Liver (tissue), 9 donors: ENCODE data around the gene DOCK6. TPM values are rescaled to one million over a fixed set of nuclear protein-coding genes. Genes with fewer than 3 reads are reported as not detected.

ENCODE experiments used
- DNase-seq: peaks from one replicate; pipeline ENCODE4 v3.0.0-alpha.2; 2017; ENCODE audit warnings: low spot score
- H3K27ac ChIP-seq, 2 donors: one replicate each; pipeline ENCODE4 v1.7.0; 2013; ENCODE audit warnings: inconsistent platforms in 2 of 2, low read length in 2 of 2, control low read depth in 1 of 2, low read depth in 1 of 2, mild to moderate bottlenecking in 1 of 2
- H3K27me3 ChIP-seq, 4 donors: one replicate each; pipeline versions ENCODE4 v1.6.1 to v1.7.0; 2013; ENCODE audit warnings: low read length in 3 of 4, inconsistent platforms in 1 of 4, mild to moderate bottlenecking in 1 of 4, moderate library complexity in 1 of 4; ENCODE audit not compliant: control insufficient read depth in 4 of 4, insufficient read depth in 4 of 4
- H3K36me3 ChIP-seq, 4 donors: one replicate each; pipeline versions ENCODE4 v1.6.1 to v1.7.0; 2013; ENCODE audit warnings: low read length in 3 of 4, mild to moderate bottlenecking in 3 of 4, low read depth in 1 of 4, moderate library complexity in 1 of 4; ENCODE audit not compliant: control insufficient read depth in 4 of 4, insufficient read depth in 3 of 4
- H3K4me1 ChIP-seq, 4 donors: one replicate each; pipeline versions ENCODE4 v1.6.1 to v1.7.0; 2013; ENCODE audit warnings: low read length in 3 of 4, mild to moderate bottlenecking in 3 of 4, moderate library complexity in 1 of 4; ENCODE audit not compliant: control insufficient read depth in 4 of 4, insufficient read depth in 4 of 4
- H3K4me3 ChIP-seq, 3 donors: one replicate each; pipeline versions ENCODE4 v1.6.1 to v1.7.0; 2013; ENCODE audit warnings: low read length in 3 of 3, control low read depth in 1 of 3, low read depth in 1 of 3, mild to moderate bottlenecking in 1 of 3
- H3K9ac ChIP-seq, 2 donors: one replicate each; pipeline ENCODE4 v1.7.0; 2013; ENCODE audit warnings: low read length in 2 of 2, mild to moderate bottlenecking in 2 of 2, moderate library complexity in 2 of 2, control low read depth in 1 of 2, low read depth in 1 of 2
- H3K9me3 ChIP-seq, 4 donors: one replicate each; pipeline versions ENCODE4 v1.6.1 to v1.7.0; 2013; ENCODE audit warnings: low read length in 3 of 4; ENCODE audit not compliant: control insufficient read depth in 4 of 4
- ATF3 ChIP-seq: IDR thresholded peaks from 2 replicates; pipeline ENCODE4 v1.6.1; 2016; ENCODE audit warnings: antibody characterized with exemption
- CTCF ChIP-seq: fragments of 150-350 bp; IDR thresholded peaks from 2 replicates; pipeline ENCODE4 v1.5.1; 2017; ENCODE audit warnings: improper control_type of control experiment, low read depth, low read length; ENCODE audit not compliant: missing input control
- EGR1 ChIP-seq, 2 donors: IDR thresholded peaks; 2 replicates each; pipeline ENCODE4 v1.6.1; 2016 to 2018; ENCODE audit warnings: antibody characterized with exemption in 2 of 2, low read depth in 2 of 2
- FOXA1 ChIP-seq: IDR thresholded peaks from 2 replicates; pipeline ENCODE4 v1.6.1; 2016; ENCODE audit warnings: antibody characterized with exemption
- FOXA2 ChIP-seq: IDR thresholded peaks from 2 replicates; pipeline ENCODE4 v1.6.1; 2016; ENCODE audit warnings: antibody characterized with exemption
- GABPA ChIP-seq, 2 donors: IDR thresholded peaks in 1 of 2; conservative IDR thresholded peaks in 1 of 2; 2 replicates each; pipeline ENCODE4 v1.6.1; 2016; ENCODE audit warnings: antibody characterized with exemption in 2 of 2, mild to moderate bottlenecking in 1 of 2, moderate library complexity in 1 of 2
- HNF4A ChIP-seq, 2 donors: conservative IDR thresholded peaks; 2 replicates each; pipeline ENCODE4 v1.6.1; 2016; ENCODE audit warnings: antibody characterized with exemption in 2 of 2, mild to moderate bottlenecking in 2 of 2
- HNF4G ChIP-seq: IDR thresholded peaks from 2 replicates; pipeline ENCODE4 v1.6.1; 2016; ENCODE audit warnings: antibody characterized with exemption
- JUND ChIP-seq, 2 donors: IDR thresholded peaks; 2 replicates each; pipeline ENCODE4 v1.6.1; 2016; ENCODE audit warnings: antibody characterized with exemption in 2 of 2
- MAX ChIP-seq: IDR thresholded peaks from 2 replicates; pipeline ENCODE4 v1.6.1; 2016; ENCODE audit warnings: antibody characterized with exemption
- NR2F2 ChIP-seq: IDR thresholded peaks from 2 replicates; pipeline ENCODE4 v1.6.1; 2016; ENCODE audit warnings: antibody characterized with exemption
- RAD21 ChIP-seq, 2 donors: IDR thresholded peaks; 2 replicates each; pipeline ENCODE4 v1.6.1; 2016; ENCODE audit warnings: antibody characterized with exemption in 2 of 2, mild to moderate bottlenecking in 2 of 2
- REST ChIP-seq: IDR thresholded peaks from 2 replicates; pipeline ENCODE4 v1.6.1; 2016; ENCODE audit warnings: antibody characterized with exemption, mild to moderate bottlenecking
- RXRA ChIP-seq, 2 donors: IDR thresholded peaks; 2 replicates each; pipeline ENCODE4 v1.6.1; 2017 to 2018; ENCODE audit warnings: antibody characterized with exemption in 2 of 2, mild to moderate bottlenecking in 1 of 2
- SP1 ChIP-seq: IDR thresholded peaks from 2 replicates; pipeline ENCODE4 v1.6.1; 2018; ENCODE audit warnings: antibody characterized with exemption, mild to moderate bottlenecking
- TAF1 ChIP-seq: conservative IDR thresholded peaks from 2 replicates; pipeline ENCODE4 v1.6.1; 2016; ENCODE audit warnings: antibody characterized with exemption, mild to moderate bottlenecking
- YY1 ChIP-seq: IDR thresholded peaks from 2 replicates; pipeline ENCODE4 v1.6.1; 2016; ENCODE audit warnings: antibody characterized with exemption, mild to moderate bottlenecking
- ZBTB33 ChIP-seq: IDR thresholded peaks from 2 replicates; pipeline ENCODE4 v1.6.1; 2016; ENCODE audit warnings: antibody characterized with exemption
- WGBS: extraction: QIAGEN DNeasy Blood & Tissue Kit; methylation state at CpG from one replicate; pipeline ENCODE4 v1.1.7; 2013; 5-methylcytosine and 5-hydroxymethylcytosine counted together
- polyA plus RNA-seq, 2 donors: library from polyadenylated mRNA; stranded (reverse) in 1 of 2; unstranded in 1 of 2; fragments of 200-250 nt in 1 of 2; fragments of >200 nt in 1 of 2; fragmentation: Nextera tagmentation in 1 of 2; extraction: Ambion mirVana in 1 of 2; gene quantifications; one replicate each; pipeline versions ENCODE4 v1.2.1 to v1.2.3, GENCODE V29; 2013 to 2015
- total RNA-seq, 2 donors: library from RNA; depleted of rRNA; stranded (reverse); fragments of >200 nt; gene quantifications; one replicate each; pipeline ENCODE4 v1.2.3, GENCODE V29; 2014
- donor health status: healthy.
- donor health status: healthy.
- donor health status: healthy.
- donor health status: healthy.
- donor health status: healthy.

DOCK6 gene
- total and polyA plus RNA-seq, 4 donors, result 4.9 to 15.8 (median 13.7) TPM

GRCh38 chr19:11239377-11240000 is 22.8 kb downstream of the DOCK6 start, which contains the start of gene ANGPTL8:
ANGPTL8 (plus strand) TSS chr19:11239619; CDS start chr19:11239638, 19 bp downstream.
- H3K9ac ChIP-seq, result peak within 1 kb of the TSS; percentile 67 to 85
- H3K4me3 ChIP-seq, result peak within 1 kb of the TSS; percentile 63 to 85 (median 70)
- H3K27me3 ChIP-seq, result no peaks in the 10 kb centered on the region
- peak; percentile 74 for DNase-seq
- H3K27ac ChIP-seq, result peak within 1 kb of the TSS; percentile 90 to 97
- H3K4me1 ChIP-seq, result peaks cover 12 to 66% (median 46%) of the 10 kb centered on the region in 4 donors
- TF ChIP-seq SP1 (peak; percentile 88), EGR1 (IDR thresholded peaks at IDR 0.05; ENCODE audit: low read depth in 2 of 2) (peak in 1 of 2 donors; percentile 46), JUND (IDR thresholded peaks at IDR 0.05) (peak; percentile 40 to 76), RAD21 (IDR thresholded peaks at IDR 0.05) (peak in 1 of 2 donors; percentile 3), ATF3 (peak; percentile 94), TAF1 (peak; percentile 94), ZBTB33 (peak; percentile 92), NR2F2 (peak; percentile 80), REST (peak; percentile 85), GABPA (IDR thresholded peaks at IDR 0.05 in 1 of 2, conservative IDR thresholded peaks at IDR 0.05 in 1 of 2) (peak in 1 of 2 donors; percentile 57), HNF4G (no peak), FOXA1 (peak; percentile 75), CTCF (no peak), MAX (peak; percentile 87), YY1 (peak; percentile 90), FOXA2 (no peak), HNF4A (conservative IDR thresholded peaks at IDR 0.05) (peak; percentile 77 to 88), RXRA (IDR thresholded peaks at IDR 0.05) (peak; percentile 93 to 98)
- peaks cover 0 to 6% (median 3%) of the 10 kb centered on the region in 4 donors for H3K36me3 ChIP-seq
- WGBS, result 45% methylated on average over 23 of the region's 23 CpGs
- no peaks in the 10 kb centered on the region for H3K9me3 ChIP-seq
